Measurements from ENCODE around the gene RIPOR2. TPM values are rescaled to one million over a fixed set of nuclear protein-coding genes. Genes with fewer than 3 reads are reported as not detected.

The RIPOR2 gene
- total and polyA plus RNA-seq, 2 donors (not counting 3 experiments of a cell fraction or from before 2014, with no cell fraction given), result 0.10 TPM; not detected in 1

DNA sequence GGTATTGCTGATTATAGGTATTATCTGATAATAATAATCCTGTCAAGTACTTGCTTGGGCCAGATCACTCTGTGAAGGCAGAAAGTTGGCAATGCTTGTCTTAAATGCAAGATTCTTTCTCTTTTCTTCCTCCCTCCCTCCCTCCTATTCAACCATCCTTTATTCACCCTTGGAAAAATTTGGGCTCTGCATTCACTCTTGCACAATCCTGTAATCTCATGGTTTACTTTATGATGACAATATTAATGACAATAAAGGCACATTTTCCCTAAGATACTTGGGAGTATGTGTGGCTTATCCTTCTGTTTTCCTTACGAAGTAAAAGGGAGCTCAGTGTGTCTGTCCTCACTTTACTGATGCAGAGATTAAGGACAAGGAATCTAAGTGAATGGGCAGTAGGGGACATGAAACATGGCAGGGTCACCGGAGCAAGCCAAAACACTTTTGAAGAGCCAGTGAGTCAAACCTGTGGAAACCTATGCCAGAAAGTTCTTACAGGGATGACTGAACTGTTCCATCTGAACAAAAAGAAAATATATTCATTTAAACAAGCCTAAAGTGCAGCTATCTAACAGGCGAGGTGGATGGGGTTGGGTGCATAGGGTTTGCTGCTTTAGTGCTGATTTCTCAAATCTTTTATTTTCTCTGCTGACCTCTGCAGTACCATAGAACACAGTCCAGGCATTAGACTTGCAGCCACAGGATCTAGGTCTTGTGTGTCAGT is 14.6 kb upstream of the RIPOR2 start:
- Histone ChIP-seq H3K36me3 (ENCODE audit: control insufficient read depth in 2 of 2, extremely low read depth in 1 of 2, insufficient read depth in 2 of 2, low read length in 2 of 2) (no peaks in the 10 kb centered on the region), H3K27me3 (ENCODE audit: control insufficient read depth in 2 of 2, insufficient read depth in 2 of 2, low read length in 2 of 2) (no peaks in the 10 kb centered on the region), H3K9ac (replicated peaks; ENCODE audit: extremely low read depth, insufficient read depth, low read length) (no peak overlapping the region), H3K9me3 (replicated peaks; ENCODE audit: control insufficient read depth, insufficient read depth, low read length) (no peaks in the 10 kb centered on the region), H3K27ac (ENCODE audit: insufficient read depth, low read depth, low read length) (no peak overlapping the region), H4K20me1 (replicated peaks; ENCODE audit: control insufficient read depth, extremely low read depth, insufficient read depth, low read length) (no peaks in the 10 kb centered on the region), H2AFZ (ENCODE audit: low read depth, low read length) (no peak overlapping the region), H3K9me1 (replicated peaks; ENCODE audit: control insufficient read depth, extremely low read depth, insufficient read depth, low read length) (no peaks in the 10 kb centered on the region), H3K4me3 (replicated peaks in 1 of 3; ENCODE audit: insufficient read depth in 1 of 3, low read depth in 1 of 3, low read length in 3 of 3) (no peak overlapping the region), H3K79me2 (ENCODE audit: control insufficient read depth, insufficient read depth, low read length) (no peaks in the 10 kb centered on the region), H3K4me1 (ENCODE audit: control insufficient read depth, extremely low read depth, insufficient read depth, low read length) (no peaks in the 10 kb centered on the region), H3K4me2 (ENCODE audit: insufficient read depth, low read length) (no peak overlapping the region)
- POLR2A ChIA-PET, result no interaction called here
- DNase-seq (ENCODE audit: low read depth, low spot score), result no peak
- dilution Hi-C loops (cut with MboI; ENCODE audit: extremely low pct_ligation_motif_present, low sequenced_read_pairs), result no loop called here
- CTCF ChIA-PET, result interaction anchor here (1.1 kb wide), 1 partner anchor 40 kb away, joined by 3 read pairs; no protein-coding TSS in a partner anchor
- no TSS peak for BruUV-seq (replicated peaks)
- no peak for FAIRE-seq
- TF ChIP-seq MYC (IDR thresholded peaks at IDR 0.05; ENCODE audit: low read depth, low read length) (no peak), FOS (IDR thresholded peaks at IDR 0.05; ENCODE audit: borderline replicate concordance, insufficient read depth, low read length) (no peak), JUN (IDR thresholded peaks at IDR 0.05; ENCODE audit: borderline replicate concordance, insufficient read depth, insufficient read length, low read depth) (no peak), POLR2AphosphoS5 (IDR thresholded peaks at IDR 0.05; ENCODE audit: insufficient read depth, low read depth, low read length) (no peak), GATA2 (IDR thresholded peaks at IDR 0.05; ENCODE audit: insufficient read depth, insufficient read length, low read depth, low read length) (no peak), POLR2A (IDR thresholded peaks at IDR 0.05; ENCODE audit: low read depth, low read length) (no peak), EZH2 (IDR thresholded peaks at IDR 0.05; ENCODE audit: borderline replicate concordance, low read depth, low read length, severe bottlenecking) (no peak)
- TF ChIP-seq, protein P1, sequence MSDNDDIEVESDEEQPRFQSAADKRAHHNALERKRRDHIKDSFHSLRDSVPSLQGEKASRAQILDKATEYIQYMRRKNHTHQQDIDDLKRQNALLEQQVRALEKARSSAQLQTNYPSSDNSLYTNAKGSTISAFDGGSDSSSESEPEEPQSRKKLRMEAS (IDR thresholded peaks at IDR 0.05; ENCODE audit: insufficient read depth, insufficient read length), result no peak
- TF ChIP-seq, protein P2, sequence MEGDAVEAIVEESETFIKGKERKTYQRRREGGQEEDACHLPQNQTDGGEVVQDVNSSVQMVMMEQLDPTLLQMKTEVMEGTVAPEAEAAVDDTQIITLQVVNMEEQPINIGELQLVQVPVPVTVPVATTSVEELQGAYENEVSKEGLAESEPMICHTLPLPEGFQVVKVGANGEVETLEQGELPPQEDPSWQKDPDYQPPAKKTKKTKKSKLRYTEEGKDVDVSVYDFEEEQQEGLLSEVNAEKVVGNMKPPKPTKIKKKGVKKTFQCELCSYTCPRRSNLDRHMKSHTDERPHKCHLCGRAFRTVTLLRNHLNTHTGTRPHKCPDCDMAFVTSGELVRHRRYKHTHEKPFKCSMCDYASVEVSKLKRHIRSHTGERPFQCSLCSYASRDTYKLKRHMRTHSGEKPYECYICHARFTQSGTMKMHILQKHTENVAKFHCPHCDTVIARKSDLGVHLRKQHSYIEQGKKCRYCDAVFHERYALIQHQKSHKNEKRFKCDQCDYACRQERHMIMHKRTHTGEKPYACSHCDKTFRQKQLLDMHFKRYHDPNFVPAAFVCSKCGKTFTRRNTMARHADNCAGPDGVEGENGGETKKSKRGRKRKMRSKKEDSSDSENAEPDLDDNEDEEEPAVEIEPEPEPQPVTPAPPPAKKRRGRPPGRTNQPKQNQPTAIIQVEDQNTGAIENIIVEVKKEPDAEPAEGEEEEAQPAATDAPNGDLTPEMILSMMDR (IDR thresholded peaks at IDR 0.05; ENCODE audit: extremely low read depth in 1 of 2, insufficient read depth in 1 of 2, low read depth in 1 of 2, low read length in 2 of 2), result no peak
- intact Hi-C loops (cut with micrococcal nuclease), result no loop called here

Measured in endothelial cell of umbilical vein (primary cell).